A172 (cell line): ENCODE data around the gene ADGRF5. TPM values are rescaled to one million over a fixed set of nuclear protein-coding genes. Genes with fewer than 3 reads are reported as not detected.

Experiments used
- DNase-seq: peaks from one replicate; pipeline ENCODE4 v3.0.0-alpha.2; 2015; ENCODE audit warnings: low spot score
- total RNA-seq: library from RNA; depleted of rRNA; stranded (reverse); fragments of >200 nt; shearing (Covaris generic); gene quantifications from 2 replicates; pipeline ENCODE4 v1.2.3, GENCODE V29; 2014; rRNA removed

Gene ADGRF5
- total RNA-seq, 1 experiment from 2014 or later = 0.19 TPM

DNA sequence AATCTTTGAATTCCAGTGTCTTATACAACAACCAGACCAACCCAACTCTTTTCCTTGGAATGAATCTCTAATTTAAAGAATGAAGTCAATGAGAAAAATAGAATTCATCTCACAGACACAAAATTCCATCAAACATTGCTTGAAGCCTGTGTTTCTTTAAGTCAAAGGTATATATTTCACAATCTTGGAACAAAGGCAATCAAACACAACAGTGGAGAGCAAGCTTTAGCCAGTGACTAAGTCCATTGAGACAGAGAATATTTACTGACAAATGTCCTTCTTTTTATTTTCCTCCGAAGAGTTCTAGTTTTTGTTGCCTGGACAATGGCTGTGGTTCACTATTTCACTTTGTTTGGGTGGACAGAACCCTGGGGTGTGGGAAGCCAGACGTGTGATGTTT, 92.8 kb downstream of the ADGRF5 start:
- DNase-seq = no peak

DNA sequence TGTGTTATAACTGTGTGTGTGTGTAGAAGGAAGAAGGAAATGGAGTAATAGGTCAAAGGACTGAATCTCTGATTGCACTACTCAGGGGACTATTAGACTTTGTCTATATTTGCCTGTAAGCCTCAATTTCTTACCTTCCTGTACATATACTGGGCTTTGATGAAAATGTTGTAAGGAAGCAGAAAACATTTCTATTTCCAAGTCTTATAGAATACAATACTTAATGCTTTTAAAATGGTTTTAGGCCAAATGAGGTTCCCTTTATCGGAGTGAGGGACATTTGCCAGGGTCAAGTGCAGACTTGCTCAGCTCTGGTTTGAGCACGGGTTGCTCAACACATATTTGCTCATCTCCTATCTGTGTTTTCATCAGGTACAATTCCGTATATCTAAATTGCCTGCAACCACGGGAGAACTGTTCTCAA, 100.3 kb downstream of the ADGRF5 start:
- DNase-seq = no peak

DNA sequence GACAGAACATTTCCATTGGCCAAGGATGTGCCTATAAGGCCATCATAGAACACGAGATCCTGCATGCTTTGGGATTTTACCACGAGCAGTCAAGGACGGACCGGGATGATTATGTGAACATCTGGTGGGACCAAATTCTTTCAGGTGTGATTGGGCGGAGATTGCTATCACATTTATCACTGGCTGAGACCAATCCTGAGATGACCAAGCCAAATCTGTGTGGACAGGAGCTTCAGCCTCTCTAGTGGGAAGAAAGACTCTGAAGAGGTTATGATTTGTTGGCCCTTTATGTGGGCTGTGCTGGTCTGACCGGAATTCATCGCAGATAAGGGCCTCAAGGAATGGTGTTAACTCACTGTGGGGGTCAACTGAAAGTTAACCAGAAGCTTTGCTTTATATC, 102.2 kb downstream of the ADGRF5 start:
- DNase-seq = no peak

DNA sequence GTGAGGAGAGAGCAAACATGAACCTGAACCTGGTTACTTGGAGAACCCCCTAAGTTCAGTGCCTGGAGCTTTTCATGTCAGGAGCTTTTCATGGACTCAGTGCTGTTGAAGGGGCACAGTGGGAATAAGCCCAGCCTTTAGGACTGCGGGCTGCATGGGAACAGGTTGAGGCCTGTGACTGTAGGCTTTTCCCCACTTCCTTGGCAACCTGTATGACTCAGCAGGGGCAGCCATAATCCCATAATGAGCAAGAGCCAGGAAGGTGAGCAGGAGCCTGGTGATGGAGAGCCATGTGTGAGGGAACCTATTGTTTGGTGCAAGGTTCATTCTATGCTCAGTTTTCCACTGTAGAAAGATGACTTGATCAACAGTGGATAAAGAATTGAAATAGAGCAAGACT, 105.1 kb downstream of the ADGRF5 start:
- no peak for DNase-seq

DNA sequence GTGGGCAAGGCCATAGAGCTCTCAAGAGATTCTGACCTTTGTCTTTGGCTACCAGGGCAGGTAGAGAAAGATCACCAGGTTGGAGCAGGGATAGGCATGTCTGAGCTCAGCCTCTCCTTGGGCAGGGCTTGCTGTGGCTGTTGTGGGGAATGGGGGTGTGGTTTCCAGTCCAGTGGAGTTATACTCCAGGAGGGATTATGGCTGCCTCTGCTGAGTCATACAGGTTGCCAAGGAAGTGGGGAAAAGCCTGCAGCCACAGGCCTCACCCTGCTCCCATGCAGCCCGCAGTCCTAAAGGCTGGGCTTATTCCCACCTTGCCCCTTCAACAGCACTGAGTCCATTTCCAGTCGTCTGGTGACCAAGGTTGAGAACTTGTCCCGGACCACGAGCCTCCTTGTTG, 106.6 kb downstream of the ADGRF5 start:
- peak; percentile 15 for DNase-seq

DNA sequence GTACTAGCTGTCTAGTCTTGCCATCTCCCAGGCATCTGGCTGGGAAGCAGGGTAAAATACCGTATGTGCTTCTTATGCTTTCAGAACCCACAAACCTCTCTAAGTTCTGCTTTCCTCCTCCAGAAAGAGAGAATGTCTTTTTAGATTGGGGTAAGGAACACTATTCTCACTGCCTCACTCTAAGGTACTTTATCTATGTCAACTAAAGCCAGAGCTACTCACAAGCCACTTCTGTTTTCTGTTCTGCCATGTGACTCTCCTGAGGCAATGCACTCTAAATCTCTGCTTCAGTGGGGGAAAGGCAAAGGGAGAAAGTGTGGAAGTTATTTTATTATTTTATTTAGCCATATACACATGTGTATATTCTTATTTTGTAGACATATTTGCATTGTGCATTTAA, 112.9 kb downstream of the ADGRF5 start:
- DNase-seq = no peak

Other genes with a start within 250 kb of the ADGRF5 start
- gene TDRD6, start 234.1 kb downstream of the ADGRF5 start, total RNA-seq = not detected in 2 replicates
- not detected in 2 replicates for gene PLA2G7, start 186.6 kb downstream of the ADGRF5 start, total RNA-seq
- not detected in 2 replicates for gene ANKRD66, start 175.0 kb downstream of the ADGRF5 start, total RNA-seq
- gene MEP1A, start 128.5 kb downstream of the ADGRF5 start, total RNA-seq = not detected in 2 replicates
- not detected in 2 replicates for gene ADGRF1, start 120.4 kb upstream of the ADGRF5 start, total RNA-seq